GM18526 (cell line): ENCODE measurements around the gene MAPKAPK2.

Experiments used
- POLR2A ChIP-seq: IDR thresholded peaks from 3 replicates; pipeline ENCODE4 v1.6.1; 2011; ENCODE audit not compliant: insufficient read length; ENCODE audit errors: extremely low read depth

Gene MAPKAPK2

GRCh38 chr1:206684478-206685333, at the start of gene MAPKAPK2:
MAPKAPK2 (plus strand) TSS chr1:206684905; CDS start chr1:206685230, 325 bp downstream.
- peak; percentile 27 for TF ChIP-seq POLR2A

- peak; percentile 76 for TF ChIP-seq POLR2A
These were observed 49.4 kb upstream of the MAPKAPK2 start, which contains the start of gene DYRK3 for GRCh38 chr1:206635080-206635977. DYRK3 (plus strand) TSS chr1:206635536; CDS start chr1:206635704, 168 bp downstream.

- TF ChIP-seq POLR2A, result no peak
These were observed 48.7 kb upstream of the MAPKAPK2 start for GRCh38 chr1:206635978-206636345.

- TF ChIP-seq POLR2A, result no peak
These were observed 48.0 kb upstream of the MAPKAPK2 start for GRCh38 chr1:206636671-206637070.

- no peak for TF ChIP-seq POLR2A
These were observed 47.1 kb upstream of the MAPKAPK2 start for GRCh38 chr1:206637605-206638004.

GRCh38 chr1:206643118-206643698, 41.5 kb upstream of the MAPKAPK2 start:
- no peak for TF ChIP-seq POLR2A

- no peak for TF ChIP-seq POLR2A
These were observed 38.2 kb upstream of the MAPKAPK2 start for GRCh38 chr1:206646504-206646903.

- no peak for TF ChIP-seq POLR2A
These were observed 37.5 kb upstream of the MAPKAPK2 start for GRCh38 chr1:206647224-206647623.

GRCh38 chr1:206649261-206649921, 35.3 kb upstream of the MAPKAPK2 start:
- no peak for TF ChIP-seq POLR2A

GRCh38 chr1:206651014-206651413, 33.7 kb upstream of the MAPKAPK2 start:
- no peak for TF ChIP-seq POLR2A

GRCh38 chr1:206651958-206652890, 32.5 kb upstream of the MAPKAPK2 start:
- no peak for TF ChIP-seq POLR2A

GRCh38 chr1:206653715-206654459, 30.8 kb upstream of the MAPKAPK2 start:
- no peak for TF ChIP-seq POLR2A

- no peak for TF ChIP-seq POLR2A
These were observed 29.9 kb upstream of the MAPKAPK2 start for GRCh38 chr1:206654828-206655227.
